ENCODE results near the gene ADA. TPM values are rescaled to one million over a fixed set of nuclear protein-coding genes. Genes with fewer than 3 reads are reported as not detected.

Gene ADA
- total and polyA plus RNA-seq, 9 of the 15 experiments (the other 6 are each of a cell fraction or from before 2014, with no cell fraction given), result 2.4 to 26.1 (median 5.3) TPM

GRCh38 chr20:44581515-44581914 lies 70.0 kb downstream of the ADA start:
- Histone ChIP-seq H3K36me3 (ENCODE audit: control insufficient read depth, insufficient read depth, low read length) (no peaks in the 10 kb centered on the region), H3K4me2 (ENCODE audit: insufficient read depth, low read length) (no peak overlapping the region), H3K79me2 (ENCODE audit: control insufficient read depth, insufficient read depth, low read length) (no peaks in the 10 kb centered on the region), H3K4me3 (no peak overlapping the region), H3K9me1 (ENCODE audit: control insufficient read depth, insufficient read depth, low read length) (no peaks in the 10 kb centered on the region), H3K9ac (ENCODE audit: insufficient read depth in 1 of 2, low read depth in 2 of 2, low read length in 2 of 2) (no peak overlapping the region), H2AFZ (ENCODE audit: low read depth, low read length) (no peak overlapping the region), H4K20me1 (replicated peaks; ENCODE audit: control insufficient read depth, insufficient read depth, low read length) (no peaks in the 10 kb centered on the region), H3K27me3 (ENCODE audit: control insufficient read depth in 2 of 2, insufficient read depth in 2 of 2, low read length in 2 of 2) (peaks cover 0 to 6% of the 10 kb centered on the region in 2 experiments; a peak in 1 of 5 replicates), H3K27ac (ENCODE audit: extremely low read depth, low read depth, low read length) (no peak overlapping the region), H3K9me3 (replicated peaks; ENCODE audit: control insufficient read depth, insufficient read depth, low read depth, low read length) (no peaks in the 10 kb centered on the region), H3K4me1 (replicated peaks in 1 of 2; ENCODE audit: control insufficient read depth in 2 of 2, insufficient read depth in 2 of 2, low read length in 2 of 2) (peaks cover 0 to 14% of the 10 kb centered on the region in 2 experiments; a peak in 3 of 5 replicates)
- DNase-seq (ENCODE audit: extremely low read depth in 1 of 4, low spot score in 3 of 4) (no peak), ATAC-seq (no peak), FAIRE-seq (no peak)
- no TSS peak for BruUV-seq (replicated peaks)
- in situ Hi-C loops (cut with MboI), result no loop called here
- CTCF ChIA-PET (ENCODE audit: low intra/inter-chr PET ratio), result no interaction called here
- POLR2A ChIA-PET, result no interaction called here
- WGBS (ENCODE audit: insufficient coverage, low coverage, missing lambda C conversion rate), result 88% methylated on average over 1 of the region's 1 CpG
- intact Hi-C loops (cut with micrococcal nuclease), result no loop called here
- no peak for TF ChIP-seq CEBPG (CRISPR knock-in tag; IDR thresholded peaks at IDR 0.05)
- no peak for TF ChIP-seq CEBPG (tag; conservative IDR thresholded peaks at IDR 0.05 in 1 of 2, IDR thresholded peaks at IDR 0.05 in 1 of 2)
- no peak for TF ChIP-seq IRF9 (tag; IDR thresholded peaks at IDR 0.05)
- TF ChIP-seq PKNOX1 (IDR thresholded peaks at IDR 0.05), result no peak
- TF ChIP-seq TFE3 (CRISPR knock-in tag; IDR thresholded peaks at IDR 0.05), result no peak
- no peak for TF ChIP-seq ZNF77 (CRISPR knock-in tag; IDR thresholded peaks at IDR 0.05)
- no peak for TF ChIP-seq CHD7 (IDR thresholded peaks at IDR 0.05; ENCODE audit: low read depth, low read length)
